Measurements from ENCODE around the gene TSTD1.

DNA sequence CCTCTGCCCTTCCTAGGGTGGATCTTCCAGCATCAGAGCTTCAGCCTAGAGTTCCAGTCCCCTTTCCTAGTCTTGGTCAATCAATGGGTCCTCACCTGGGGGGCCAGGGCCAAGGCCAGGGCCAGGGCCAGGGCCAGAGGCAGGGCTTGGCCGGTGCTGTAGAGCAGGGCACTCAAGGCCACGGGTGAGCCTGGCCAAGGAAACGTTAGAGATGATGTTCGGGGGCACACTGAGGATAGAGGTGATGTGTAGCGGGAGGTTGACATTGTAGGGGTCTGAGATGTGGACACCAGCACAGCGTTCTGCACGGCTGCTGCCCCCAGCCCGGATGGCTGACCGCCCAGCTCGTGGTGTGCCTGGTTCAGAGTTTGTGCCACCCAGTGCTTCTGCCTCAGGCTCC lies 12.5 kb upstream of the TSTD1 start:
- TF ChIP-seq EZH2 (IDR thresholded peaks at IDR 0.05; ENCODE audit: insufficient read depth, low read length) (no peak), CTCF (IDR thresholded peaks at IDR 0.05; ENCODE audit: insufficient read depth, low read depth, low read length) (no peak)
